ENCODE data around the gene PLA2G3.

- TF ChIP-seq CTCF (conservative IDR thresholded peaks at IDR 0.05; ENCODE audit: low read depth in 2 of 2) (no peak), REST (IDR thresholded peaks at IDR 0.05; ENCODE audit: unreplicated experiment) (no peak), POLR2AphosphoS5 (IDR thresholded peaks at IDR 0.05; ENCODE audit: low read depth) (no peak), EZH2phosphoT487 (IDR thresholded peaks at IDR 0.05; ENCODE audit: unreplicated experiment) (no peak), EZH2 (IDR thresholded peaks at IDR 0.05; ENCODE audit: low read depth, unreplicated experiment) (no peak)
Observed at GRCh38 chr22:31123292-31123602, 17.1 kb downstream of the PLA2G3 start.

All from GM23338 (cell line).